Liver (tissue), 3 donors: ENCODE data around the gene GPHN.

Experiments
- ATF3 ChIP-seq: IDR thresholded peaks from 2 replicates; pipeline ENCODE4 v1.6.1; 2016; ENCODE audit warnings: antibody characterized with exemption
- CTCF ChIP-seq: fragments of 150-350 bp; IDR thresholded peaks from 2 replicates; pipeline ENCODE4 v1.5.1; 2017; ENCODE audit warnings: improper control_type of control experiment, low read depth, low read length; ENCODE audit not compliant: missing input control
- JUND ChIP-seq, 2 donors: IDR thresholded peaks; 2 replicates each; pipeline ENCODE4 v1.6.1; 2016; ENCODE audit warnings: antibody characterized with exemption in 2 of 2
- MAX ChIP-seq: IDR thresholded peaks from 2 replicates; pipeline ENCODE4 v1.6.1; 2016; ENCODE audit warnings: antibody characterized with exemption
- REST ChIP-seq: IDR thresholded peaks from 2 replicates; pipeline ENCODE4 v1.6.1; 2016; ENCODE audit warnings: antibody characterized with exemption, mild to moderate bottlenecking
- RXRA ChIP-seq, 2 donors: IDR thresholded peaks; 2 replicates each; pipeline ENCODE4 v1.6.1; 2017 to 2018; ENCODE audit warnings: antibody characterized with exemption in 2 of 2, mild to moderate bottlenecking in 1 of 2
- TAF1 ChIP-seq: conservative IDR thresholded peaks from 2 replicates; pipeline ENCODE4 v1.6.1; 2016; ENCODE audit warnings: antibody characterized with exemption, mild to moderate bottlenecking
- YY1 ChIP-seq: IDR thresholded peaks from 2 replicates; pipeline ENCODE4 v1.6.1; 2016; ENCODE audit warnings: antibody characterized with exemption, mild to moderate bottlenecking
- donor health status: healthy.
- donor health status: healthy.

GRCh38 chr14:66857867-66858266 lies 349.9 kb downstream of the GPHN start:
- TF ChIP-seq JUND (IDR thresholded peaks at IDR 0.05) (no peak), CTCF (no peak), TAF1 (no peak), MAX (no peak), REST (no peak), RXRA (IDR thresholded peaks at IDR 0.05) (no peak), YY1 (no peak), ATF3 (no peak)
